IMR-90 (cell line): ENCODE data around the gene SORBS1.

Experiments
- BHLHE40 ChIP-seq: fragments of 150-350 bp; IDR thresholded peaks from 2 replicates; pipeline ENCODE4 v1.6.1; 2016; ENCODE audit warnings: mild to moderate bottlenecking, low read depth, low read length
- CEBPB ChIP-seq: IDR thresholded peaks from 2 replicates; pipeline ENCODE4 v1.6.1; 2012; ENCODE audit warnings: low read depth, low read length, improper control_type of control experiment
- CTCF ChIP-seq: conservative IDR thresholded peaks from 2 replicates; pipeline ENCODE4 v1.5.1; 2012; ENCODE audit warnings: mild to moderate bottlenecking, low read depth, low read length, improper control_type of control experiment
- MAFK ChIP-seq: IDR thresholded peaks from 2 replicates; pipeline ENCODE4 v1.6.1; 2012; ENCODE audit warnings: low read depth, low read length, improper control_type of control experiment
- MXI1 ChIP-seq: IDR thresholded peaks from 2 replicates; pipeline ENCODE4 v1.6.1; 2012; ENCODE audit warnings: low read depth, mild to moderate bottlenecking, low read length, moderate library complexity, borderline replicate concordance
- POLR2A ChIP-seq: IDR thresholded peaks from 2 replicates; pipeline ENCODE4 v1.6.1; 2012; ENCODE audit warnings: mild to moderate bottlenecking, low read depth, low read length
- RAD21 ChIP-seq: IDR thresholded peaks from 2 replicates; pipeline ENCODE4 v1.6.1; 2012; ENCODE audit warnings: low read length, improper control_type of control experiment
- RCOR1 ChIP-seq: IDR thresholded peaks from 2 replicates; pipeline ENCODE4 v1.6.1; 2012; ENCODE audit warnings: mild to moderate bottlenecking, low read length, improper control_type of control experiment; ENCODE audit not compliant: insufficient replicate concordance
- RFX5 ChIP-seq: IDR thresholded peaks from 2 replicates; pipeline ENCODE4 v1.8.0; 2012; ENCODE audit warnings: low read depth, mild to moderate bottlenecking, low read length, moderate library complexity
- SMC3 ChIP-seq: fragments of 150-350 bp; IDR thresholded peaks from 2 replicates; pipeline ENCODE4 v1.6.1; 2016; ENCODE audit warnings: low read depth, mild to moderate bottlenecking, antibody characterized with exemption, low read length, moderate library complexity
- USF2 ChIP-seq: fragments of 150-350 bp; IDR thresholded peaks from 2 replicates; pipeline ENCODE4 v1.6.1; 2017; ENCODE audit warnings: mild to moderate bottlenecking, antibody characterized with exemption, low read length, low read depth

GRCh38 chr10:95416973-95417372 lies 144.2 kb downstream of the SORBS1 start:
- no peak for TF ChIP-seq CTCF
- TF ChIP-seq POLR2A: no peak
- no peak for TF ChIP-seq MAFK
- no peak for TF ChIP-seq USF2
- TF ChIP-seq RAD21: no peak
- TF ChIP-seq BHLHE40: no peak
- no peak for TF ChIP-seq CEBPB
- no peak for TF ChIP-seq MXI1
- no peak for TF ChIP-seq RCOR1
- no peak for TF ChIP-seq SMC3
- no peak for TF ChIP-seq RFX5
